Measurements from ENCODE around the gene VASN.

DNA sequence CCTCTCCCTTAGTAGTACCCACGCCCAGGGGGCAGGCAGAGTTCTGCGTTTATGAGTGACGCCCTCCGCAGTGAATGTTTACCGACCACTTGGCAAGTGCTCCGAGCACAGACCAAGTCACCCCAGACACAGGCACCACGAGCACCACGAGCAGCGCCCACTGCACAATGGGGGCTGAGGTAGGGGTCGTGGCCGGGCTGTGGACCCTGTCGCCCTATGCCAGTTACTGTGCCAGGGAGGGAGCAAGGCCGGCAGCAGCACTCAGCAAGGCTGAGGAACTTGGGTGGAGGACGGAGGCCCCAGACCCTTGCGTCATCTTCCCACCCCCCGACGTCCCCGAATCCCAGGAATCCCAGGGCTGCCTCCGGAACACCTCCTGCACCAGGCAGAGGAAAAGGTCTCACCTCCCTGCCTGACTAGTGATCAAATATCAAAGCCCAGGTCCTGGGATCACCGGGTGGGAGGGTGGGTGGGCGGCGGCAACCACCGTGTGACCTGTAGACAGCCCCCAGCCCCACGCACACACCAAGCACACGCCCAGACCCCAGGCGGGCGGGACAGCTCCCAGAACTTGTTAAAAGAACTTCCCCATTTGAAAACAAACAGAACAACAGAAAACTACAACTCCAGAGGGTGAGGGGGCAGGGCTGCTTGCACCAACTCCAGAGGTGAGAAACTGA is 5.4 kb downstream of the VASN start:
- TF ChIP-seq, protein P1, sequence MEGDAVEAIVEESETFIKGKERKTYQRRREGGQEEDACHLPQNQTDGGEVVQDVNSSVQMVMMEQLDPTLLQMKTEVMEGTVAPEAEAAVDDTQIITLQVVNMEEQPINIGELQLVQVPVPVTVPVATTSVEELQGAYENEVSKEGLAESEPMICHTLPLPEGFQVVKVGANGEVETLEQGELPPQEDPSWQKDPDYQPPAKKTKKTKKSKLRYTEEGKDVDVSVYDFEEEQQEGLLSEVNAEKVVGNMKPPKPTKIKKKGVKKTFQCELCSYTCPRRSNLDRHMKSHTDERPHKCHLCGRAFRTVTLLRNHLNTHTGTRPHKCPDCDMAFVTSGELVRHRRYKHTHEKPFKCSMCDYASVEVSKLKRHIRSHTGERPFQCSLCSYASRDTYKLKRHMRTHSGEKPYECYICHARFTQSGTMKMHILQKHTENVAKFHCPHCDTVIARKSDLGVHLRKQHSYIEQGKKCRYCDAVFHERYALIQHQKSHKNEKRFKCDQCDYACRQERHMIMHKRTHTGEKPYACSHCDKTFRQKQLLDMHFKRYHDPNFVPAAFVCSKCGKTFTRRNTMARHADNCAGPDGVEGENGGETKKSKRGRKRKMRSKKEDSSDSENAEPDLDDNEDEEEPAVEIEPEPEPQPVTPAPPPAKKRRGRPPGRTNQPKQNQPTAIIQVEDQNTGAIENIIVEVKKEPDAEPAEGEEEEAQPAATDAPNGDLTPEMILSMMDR (conservative IDR thresholded peaks at IDR 0.05), result no peak
- no peak for TF ChIP-seq EZH2 (IDR thresholded peaks at IDR 0.05; ENCODE audit: low read depth)
